22Rv1 (cell line): Measurements from ENCODE around the gene AHNAK.
"Not testable (repeated sequence)": the region's sequence is repeated elsewhere in the genome, so short reads cannot be mapped to it uniquely, and the experiment has no call there.

Experiments
- H3K27ac ChIP-seq: fragments of 450-650 bp; 2 replicates; pipeline ENCODE4 v1.5.1; 2017
- CTCF ChIP-seq: fragments of 450-650 bp; IDR thresholded peaks from 2 replicates; pipeline ENCODE4 v1.5.1; 2017; ENCODE audit warnings: mild to moderate bottlenecking
- ZFX ChIP-seq: fragments of 450-650 bp; IDR thresholded peaks from 2 replicates; pipeline ENCODE4 v1.6.1; 2017; ENCODE audit warnings: antibody characterized with exemption, borderline replicate concordance

The AHNAK gene

GRCh38 chr11:62390237-62390636, 156.4 kb downstream of the AHNAK start:
- H3K27ac ChIP-seq: no peak overlapping the region
- TF ChIP-seq ZFX (no peak), CTCF (no peak)

- no peak overlapping the region for H3K27ac ChIP-seq
- TF ChIP-seq ZFX (no peak), CTCF (no peak)
These were observed 157.6 kb downstream of the AHNAK start for GRCh38 chr11:62388999-62389398.

- no peak for TF ChIP-seq CTCF
- no peak overlapping the region for H3K27ac ChIP-seq
These were observed 159.2 kb downstream of the AHNAK start for GRCh38 chr11:62387381-62387780.

- H3K27ac ChIP-seq: not testable (repeated sequence)
These were observed 160.5 kb downstream of the AHNAK start for GRCh38 chr11:62386083-62386482.

- TF ChIP-seq CTCF: no peak
These were observed 162.8 kb downstream of the AHNAK start for GRCh38 chr11:62383822-62384221.

More at GRCh38 chr11:62383822-62384221, 162.8 kb downstream of the AHNAK start:
- peak overlapping the region; percentile 74; the same call in 1 of the 2 replicates for H3K27ac ChIP-seq
